ENCODE results near the gene METTL26. TPM values are rescaled to one million over a fixed set of nuclear protein-coding genes. Genes with fewer than 3 reads are reported as not detected.

The METTL26 gene
- total RNA-seq, 1 donor = 76.0 TPM

DNA sequence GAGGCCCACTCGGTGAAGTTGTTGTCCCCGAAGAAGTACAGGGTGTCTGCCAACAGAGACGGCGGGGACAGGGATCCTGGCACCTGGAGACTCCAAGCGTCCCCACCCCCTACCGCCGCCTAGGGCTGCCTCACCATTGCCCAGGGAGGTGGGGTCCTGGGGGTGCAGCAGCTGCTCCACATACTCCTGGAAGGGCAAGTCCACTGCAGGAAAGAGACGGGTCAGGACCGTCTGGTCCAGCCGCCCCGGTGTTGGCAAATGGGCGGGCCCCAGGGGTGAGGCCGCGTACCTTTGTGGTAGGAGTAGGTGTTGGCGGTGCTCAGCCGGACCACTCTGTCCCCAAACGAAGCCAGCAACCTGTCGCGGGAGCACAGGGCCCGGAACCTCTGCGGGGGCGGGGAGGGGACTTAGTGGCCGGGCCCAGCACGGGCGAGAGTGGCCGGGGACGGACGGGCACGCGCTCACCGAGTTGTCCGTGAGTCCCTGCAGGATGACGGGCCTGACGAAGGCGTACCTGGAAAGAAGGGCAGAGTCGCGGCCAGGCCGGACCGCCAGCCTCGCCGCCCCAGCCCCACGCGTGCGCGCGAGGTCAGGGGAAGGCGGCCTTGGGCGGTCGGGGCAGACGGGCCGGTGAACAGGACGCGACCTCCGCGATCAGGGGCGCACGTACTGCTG, 47.4 kb upstream of the METTL26 start:
- Histone ChIP-seq H3K4me1 (ENCODE audit: insufficient read depth, low read length) (peaks cover 26% of the 10 kb centered on the region), H3K36me3 (ENCODE audit: insufficient read depth, low read length) (peaks cover 23% of the 10 kb centered on the region), H3K9me3 (ENCODE audit: low read depth, low read length) (no peaks in the 10 kb centered on the region), H4K20me1 (ENCODE audit: insufficient read depth, low read length) (peaks cover 34% of the 10 kb centered on the region), H3K4me3 (ENCODE audit: insufficient read depth, low read length) (peak overlapping the region; percentile 76), H2AFZ (ENCODE audit: low read length) (no peak overlapping the region), H3K79me2 (ENCODE audit: insufficient read depth, low read length) (peaks cover 40% of the 10 kb centered on the region), H3K27me3 (ENCODE audit: insufficient read depth, low read length) (no peaks in the 10 kb centered on the region), H3K4me2 (ENCODE audit: insufficient read depth, low read length) (peak overlapping the region; percentile 86), H3K27ac (ENCODE audit: low read depth, low read length) (no peak overlapping the region)
- DNase-seq (ENCODE audit: insufficient read length, low spot score, missing footprints) = no peak
- no peak for TF ChIP-seq CTCF (IDR thresholded peaks at IDR 0.05; ENCODE audit: extremely low read depth, low read depth, low read length)

- TF ChIP-seq CTCF (IDR thresholded peaks at IDR 0.05; ENCODE audit: extremely low read depth, low read depth, low read length) = no peak
- peak overlapping the region; percentile 93 for H3K4me2 ChIP-seq (ENCODE audit: insufficient read depth, low read length)
- H3K27ac ChIP-seq (ENCODE audit: low read depth, low read length) = no peak overlapping the region
- no peaks in the 10 kb centered on the region for H3K9me3 ChIP-seq (ENCODE audit: low read depth, low read length)
- DNase-seq (ENCODE audit: insufficient read length, low spot score, missing footprints) = no peak
- no peaks in the 10 kb centered on the region for H3K27me3 ChIP-seq (ENCODE audit: insufficient read depth, low read length)
- peaks cover 23% of the 10 kb centered on the region for H3K36me3 ChIP-seq (ENCODE audit: insufficient read depth, low read length)
- no peak overlapping the region for H2AFZ ChIP-seq (ENCODE audit: low read length)
- H3K4me1 ChIP-seq (ENCODE audit: insufficient read depth, low read length) = peaks cover 26% of the 10 kb centered on the region
- H3K4me3 ChIP-seq (ENCODE audit: insufficient read depth, low read length) = peak overlapping the region; percentile 76
- peaks cover 40% of the 10 kb centered on the region for H3K79me2 ChIP-seq (ENCODE audit: insufficient read depth, low read length)
- H4K20me1 ChIP-seq (ENCODE audit: insufficient read depth, low read length) = peaks cover 34% of the 10 kb centered on the region
These were observed 46.6 kb upstream of the METTL26 start for GRCh38 chr16:682493-683395.

DNA sequence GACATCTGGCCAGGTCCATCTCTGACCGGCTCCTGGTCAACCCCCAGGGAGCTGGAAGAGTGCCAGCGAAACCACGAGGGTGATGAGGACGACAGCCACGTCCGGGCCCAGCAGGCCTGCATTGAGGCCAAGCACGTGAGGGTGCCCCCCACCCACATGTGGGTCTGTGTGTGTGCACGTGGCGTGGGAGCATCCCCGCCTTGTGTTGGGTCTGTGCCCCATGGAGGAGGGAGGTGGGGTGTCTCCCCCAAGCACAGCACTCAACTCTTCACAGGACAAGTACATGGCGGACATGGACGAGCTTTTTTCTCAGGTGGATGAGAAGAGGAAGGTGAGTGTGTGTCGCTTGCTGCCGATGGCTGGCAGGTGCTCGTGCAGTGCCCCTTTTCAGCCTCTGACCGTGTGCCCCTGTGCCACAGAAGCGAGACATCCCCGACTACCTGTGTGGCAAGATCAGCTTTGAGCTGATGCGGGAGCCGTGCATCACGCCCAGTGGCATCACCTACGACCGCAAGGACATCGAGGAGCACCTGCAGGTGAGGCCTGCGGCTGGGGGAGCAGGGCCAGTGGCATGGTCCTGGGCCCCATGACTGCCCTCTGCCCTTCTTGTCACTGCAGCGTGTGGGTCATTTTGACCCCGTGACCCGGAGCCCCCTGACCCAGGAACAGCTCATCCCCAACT, 45.8 kb upstream of the METTL26 start:
- DNase-seq (ENCODE audit: insufficient read length, low spot score, missing footprints) = no peak
- no peak for TF ChIP-seq CTCF (IDR thresholded peaks at IDR 0.05; ENCODE audit: extremely low read depth, low read depth, low read length)
- peaks cover 20% of the 10 kb centered on the region for H3K36me3 ChIP-seq (ENCODE audit: insufficient read depth, low read length)
- H3K4me3 ChIP-seq (ENCODE audit: insufficient read depth, low read length) = peak overlapping the region; percentile 84
- peaks cover 34% of the 10 kb centered on the region for H4K20me1 ChIP-seq (ENCODE audit: insufficient read depth, low read length)
- peak overlapping the region; percentile 8 for H3K27ac ChIP-seq (ENCODE audit: low read depth, low read length)
- no peaks in the 10 kb centered on the region for H3K27me3 ChIP-seq (ENCODE audit: insufficient read depth, low read length)
- peaks cover 26% of the 10 kb centered on the region for H3K4me1 ChIP-seq (ENCODE audit: insufficient read depth, low read length)
- H3K4me2 ChIP-seq (ENCODE audit: insufficient read depth, low read length) = peak overlapping the region; percentile 93
- peaks cover 40% of the 10 kb centered on the region for H3K79me2 ChIP-seq (ENCODE audit: insufficient read depth, low read length)
- H2AFZ ChIP-seq (ENCODE audit: low read length) = no peak overlapping the region
- no peaks in the 10 kb centered on the region for H3K9me3 ChIP-seq (ENCODE audit: low read depth, low read length)

All from osteoblast (primary cell).